K562 (cell line): ENCODE measurements around the gene ZMYND12. TPM values are rescaled to one million over a fixed set of nuclear protein-coding genes. Genes with fewer than 3 reads are reported as not detected.

ENCODE experiments used
- ATAC-seq: fragments of 200-7000 bp; cut with Tn5 transposase; 3 replicates; pipeline ENCODE4 v1.9.1; 2020; ENCODE audit warnings: moderate library complexity
- BruUV-seq: library from RNA; stranded (reverse); fragments of 400-500 nt; replicated peaks from 2 replicates; lab custom pipeline; 2021; lab: Mats Ljungman, UMichigan
- CTCF ChIA-PET: fragments of 300-600 bp; formaldehyde crosslinking; extraction: SDS; loops from one replicate; lab custom pipeline; 2021; ENCODE audit warnings: low intra/inter-chr PET ratio; lab: Yijun Ruan, JAX
- POLR2A ChIA-PET: fragments of 300-600, 350-650 bp; sonication (Branson Sonifier 250); formaldehyde crosslinking; extraction: SDS; loops from one replicate; lab custom pipeline; 2021; ENCODE audit warnings: antibody characterized with exemption, inconsistent platforms; lab: Yijun Ruan, JAX
- DNase-seq, 4 experiments: peaks; one replicate each; pipeline versions ENCODE4 v3.0.0 to v3.0.0-alpha.2; 2011 to 2018; ENCODE audit warnings: low spot score in 3 of 4, mixed read lengths in 3 of 4; ENCODE audit errors: extremely low read depth in 1 of 4
- FAIRE-seq: peaks from 2 replicates; lab custom pipeline; 2011; peaks lifted over from hg19 to GRCh38; lab: Jason Lieb, UNC
- H2AFZ ChIP-seq: 2 replicates; pipeline ENCODE4 v1.6.0; 2011; ENCODE audit warnings: low read depth, low read length, control low read depth, inconsistent platforms
- H3K27ac ChIP-seq: fragments of 200-600 bp; 3 replicates; pipeline ENCODE4 v1.8.0; 2011; ENCODE audit warnings: low read depth, mild to moderate bottlenecking, control low read depth, inconsistent platforms, low read length, moderate library complexity, mixed read lengths; ENCODE audit errors: extremely low read depth
- H3K27me3 ChIP-seq, 2 experiments: fragments of 300-600 bp in 1 of 2; 2 replicates in 1 of 2; 3 replicates in 1 of 2; pipeline versions ENCODE4 v1.6.0 to v1.8.0; 2011; ENCODE audit warnings: inconsistent platforms in 2 of 2, low read length in 2 of 2, mild to moderate bottlenecking in 1 of 2, mixed read lengths in 1 of 2, moderate library complexity in 1 of 2; ENCODE audit not compliant: control insufficient read depth in 2 of 2, insufficient read depth in 2 of 2
- H3K36me3 ChIP-seq: fragments of 300-600 bp; 3 replicates; pipeline ENCODE4 v1.8.0; 2011; ENCODE audit warnings: mild to moderate bottlenecking, low read length, inconsistent platforms; ENCODE audit not compliant: control insufficient read depth, insufficient read depth
- H3K4me1 ChIP-seq, 2 experiments: fragments of 200-600 bp in 1 of 2; replicated peaks in 1 of 2; 2 replicates in 1 of 2; 3 replicates in 1 of 2; pipeline versions ENCODE4 v1.5.1 to v1.8.0; 2011; ENCODE audit warnings: inconsistent platforms in 2 of 2, low read length in 2 of 2, mild to moderate bottlenecking in 1 of 2, mixed read lengths in 1 of 2, moderate library complexity in 1 of 2; ENCODE audit not compliant: control insufficient read depth in 2 of 2, insufficient read depth in 2 of 2
- H3K4me2 ChIP-seq: 2 replicates; pipeline ENCODE4 v1.6.1; 2011; ENCODE audit warnings: low read length, control low read depth, inconsistent platforms, mixed read lengths; ENCODE audit not compliant: insufficient read depth
- H3K4me3 ChIP-seq: fragments of 200-600 bp; sonication (generic), shearing (Covaris generic); 2 replicates; pipeline ENCODE4 v1.5.1; 2016; ENCODE audit warnings: control low read depth, inconsistent platforms
- H3K79me2 ChIP-seq: fragments of 200-600 bp; 3 replicates; pipeline ENCODE4 v1.8.0; 2011; ENCODE audit warnings: low read length, inconsistent platforms; ENCODE audit not compliant: control insufficient read depth, insufficient read depth
- H3K9ac ChIP-seq, 2 experiments: 2 replicates each; pipeline versions ENCODE4 v1.6.0 to v1.6.1; 2011; ENCODE audit warnings: low read depth in 2 of 2, low read length in 2 of 2, control low read depth in 1 of 2, inconsistent platforms in 1 of 2, mild to moderate bottlenecking in 1 of 2, mixed read lengths in 1 of 2; ENCODE audit not compliant: insufficient read depth in 1 of 2
- H3K9me1 ChIP-seq: one replicate; pipeline ENCODE4 v1.6.0; 2011; ENCODE audit warnings: inconsistent platforms, mild to moderate bottlenecking, low read length, moderate library complexity; ENCODE audit not compliant: control insufficient read depth, insufficient read depth
- H3K9me3 ChIP-seq: replicated peaks from 2 replicates; pipeline ENCODE4 v1.5.1; 2011; ENCODE audit warnings: low read depth, low read length, inconsistent platforms; ENCODE audit not compliant: control insufficient read depth, insufficient read depth
- H4K20me1 ChIP-seq: replicated peaks from 2 replicates; pipeline ENCODE4 v1.6.1; 2011; ENCODE audit warnings: low read length, inconsistent platforms, mixed read lengths; ENCODE audit not compliant: control insufficient read depth, insufficient read depth
- CEBPG ChIP-seq, 3 experiments: fragments of 200-800 bp in 1 of 3; sonication (Bioruptor generic) in 1 of 3; sonication (generic) in 1 of 3; formaldehyde crosslinking in 1 of 3; IDR thresholded peaks in 2 of 3; conservative IDR thresholded peaks in 1 of 3; 2 replicates each; pipeline versions ENCODE4 v1.6.1 to v1.8.0; 2016 to 2022; ENCODE audit warnings: missing compliant biosample characterization in 2 of 3, missing genetic modification characterization in 2 of 3, mild to moderate bottlenecking in 1 of 3, missing genetic modification reagents in 1 of 3
- HDAC6 ChIP-seq: IDR thresholded peaks from 2 replicates; pipeline ENCODE4 v1.6.1; 2012; ENCODE audit warnings: low read depth, mild to moderate bottlenecking, control low read depth, inconsistent platforms, low read length, moderate library complexity
- KLF6 ChIP-seq: fragments of 250-450 bp; sonication (Bioruptor Pico); IDR thresholded peaks from 2 replicates; pipeline ENCODE4 v1.4.0; 2020; ENCODE audit warnings: mild to moderate bottlenecking, moderate library complexity, borderline replicate concordance
- POLR2B ChIP-seq: fragments of 450-650 bp; IDR thresholded peaks from 2 replicates; pipeline ENCODE4 v1.6.1; 2018; ENCODE audit warnings: low read depth; ENCODE audit not compliant: partially characterized antibody
- POLR2G ChIP-seq: fragments of 200-400 bp; formaldehyde crosslinking; IDR thresholded peaks from 2 replicates; pipeline ENCODE4 v1.6.1; 2017; ENCODE audit warnings: low read depth, mild to moderate bottlenecking, antibody characterized with exemption, low read length, moderate library complexity
- SIN3B ChIP-seq: fragments of 450-650 bp; IDR thresholded peaks from 2 replicates; pipeline ENCODE4 v1.6.1; 2017; ENCODE audit warnings: low read depth, mild to moderate bottlenecking, moderate library complexity
- SREBF2 ChIP-seq: sonication (generic); formaldehyde crosslinking; IDR thresholded peaks from 2 replicates; pipeline ENCODE4 v1.4.0; 2020; ENCODE audit warnings: mild to moderate bottlenecking, missing genetic modification reagents
- SRSF9 ChIP-seq: fragments of 200-400 bp; formaldehyde crosslinking; IDR thresholded peaks from 2 replicates; pipeline ENCODE4 v1.6.1; 2017; ENCODE audit warnings: low read depth, low read length, borderline replicate concordance
- TFE3 ChIP-seq: fragments of 450-650 bp; formaldehyde crosslinking; IDR thresholded peaks from 2 replicates; pipeline ENCODE4 v1.4.0; 2020; ENCODE audit warnings: mild to moderate bottlenecking, mixed read lengths
- THRA ChIP-seq: fragments of 450-650 bp; IDR thresholded peaks from 2 replicates; pipeline ENCODE4 v1.6.1; 2017; ENCODE audit warnings: mild to moderate bottlenecking, moderate library complexity
- ZEB2 ChIP-seq: fragments of 450-650 bp; IDR thresholded peaks from 2 replicates; pipeline ENCODE4 v1.6.1; 2016
- ZKSCAN8 ChIP-seq: fragments of 200-800 bp; sonication (Bioruptor generic); IDR thresholded peaks from 2 replicates; pipeline ENCODE4 v1.6.1; 2016; ENCODE audit warnings: missing genetic modification characterization, missing compliant biosample characterization
- WGBS: fragments of 100-300 bp; shearing (Covaris generic); methylation state at CpG from one replicate; pipeline ENCODE4 v1.1.6; 2016; ENCODE audit warnings: low coverage, mixed read lengths; ENCODE audit not compliant: insufficient coverage; ENCODE audit errors: missing lambda C conversion rate; 5-methylcytosine and 5-hydroxymethylcytosine counted together
- in situ Hi-C: fragments of 300-500 bp; cut with MboI; formaldehyde crosslinking; loops from 4 replicates; pipeline ENCODE4 v1.15.0; 2018; ENCODE audit warnings: inconsistent platforms, mixed read lengths
- intact Hi-C: fragments of 100-400 bp; cut with micrococcal nuclease; formaldehyde crosslinking; loops from 2 replicates; pipeline ENCODE4 v1.14.2; 2022
- polyA plus RNA-seq, 8 experiments: library from polyadenylated mRNA; depleted of rRNA in 4 of 8; stranded (reverse) in 5 of 8; unstranded in 3 of 8; fragments of >200 nt; fragmentation: Nextera tagmentation in 2 of 8; fragmentation: Illumina TruSeq in 1 of 8; extraction: Ambion mirVana in 2 of 8; extraction: Trizol in 1 of 8; gene quantifications; 2 replicates each; pipeline versions ENCODE4 v1.2.1 to v1.2.3, GENCODE V29; 2011 to 2014; ENCODE audit warnings: inconsistent platforms in 1 of 8, missing spikeins in 1 of 8
- total RNA-seq, 7 experiments: library from RNA; depleted of rRNA in 6 of 7; stranded (reverse); fragments of >200 nt in 6 of 7; fragmentation: Illumina TruSeq in 2 of 7; extraction: Trizol in 2 of 7; gene quantifications; 2 replicates each; pipeline versions ENCODE4 v1.2.1 to v1.2.3, GENCODE V29; 2011 to 2021; ENCODE audit warnings: low replicate concordance in 1 of 7
- TF ChIP-seq, protein P1 (sequence below): sonication (generic); formaldehyde crosslinking; IDR thresholded peaks from 2 replicates; pipeline ENCODE4 v1.8.0; 2022; ENCODE audit warnings: missing genetic modification reagents, mild to moderate bottlenecking, moderate library complexity, borderline replicate concordance
- TF ChIP-seq, protein P2 (sequence below): fragments of 450-650 bp; IDR thresholded peaks from 2 replicates; pipeline ENCODE4 v1.6.1; 2018; ENCODE audit warnings: mild to moderate bottlenecking, low read depth; ENCODE audit not compliant: partially characterized antibody

Gene ZMYND12
- total and polyA plus RNA-seq, 9 of the 15 experiments (the other 6 are each of a cell fraction or from before 2014, with no cell fraction given), result not detected

GRCh38 chr1:42484382-42484781, 28.6 kb upstream of the ZMYND12 start:
- Histone ChIP-seq H3K36me3 (no peaks in the 10 kb centered on the region), H2AFZ (no peak overlapping the region), H3K9ac (no peak overlapping the region), H3K4me1 (no peaks in the 10 kb centered on the region), H3K4me2 (no peak overlapping the region), H3K9me3 (no peaks in the 10 kb centered on the region), H3K27me3 (no peaks in the 10 kb centered on the region; a peak in 2 of 5 replicates), H3K27ac (no peak overlapping the region), H4K20me1 (no peaks in the 10 kb centered on the region), H3K9me1 (no peaks in the 10 kb centered on the region), H3K79me2 (no peaks in the 10 kb centered on the region), H3K4me3 (no peak overlapping the region)
- TF ChIP-seq TFE3 (CRISPR knock-in tag) (no peak), ZEB2 (no peak), KLF6 (CRISPR knock-in tag) (no peak), ZKSCAN8 (CRISPR knock-in tag) (no peak), CEBPG (CRISPR knock-in tag; IDR thresholded peaks at IDR 0.05) (no peak), CEBPG (tag; conservative IDR thresholded peaks at IDR 0.05 in 1 of 2, IDR thresholded peaks at IDR 0.05 in 1 of 2) (no peak), POLR2G (no peak), SREBF2 (no peak), SIN3B (no peak), SRSF9 (no peak), THRA (no peak), POLR2B (no peak), HDAC6 (no peak)
- TF ChIP-seq, protein P1, sequence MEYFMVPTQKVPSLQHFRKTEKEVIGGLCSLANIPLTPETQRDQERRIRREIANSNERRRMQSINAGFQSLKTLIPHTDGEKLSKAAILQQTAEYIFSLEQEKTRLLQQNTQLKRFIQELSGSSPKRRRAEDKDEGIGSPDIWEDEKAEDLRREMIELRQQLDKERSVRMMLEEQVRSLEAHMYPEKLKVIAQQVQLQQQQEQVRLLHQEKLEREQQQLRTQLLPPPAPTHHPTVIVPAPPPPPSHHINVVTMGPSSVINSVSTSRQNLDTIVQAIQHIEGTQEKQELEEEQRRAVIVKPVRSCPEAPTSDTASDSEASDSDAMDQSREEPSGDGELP (CRISPR knock-in tag), result no peak
- TF ChIP-seq, protein P2, sequence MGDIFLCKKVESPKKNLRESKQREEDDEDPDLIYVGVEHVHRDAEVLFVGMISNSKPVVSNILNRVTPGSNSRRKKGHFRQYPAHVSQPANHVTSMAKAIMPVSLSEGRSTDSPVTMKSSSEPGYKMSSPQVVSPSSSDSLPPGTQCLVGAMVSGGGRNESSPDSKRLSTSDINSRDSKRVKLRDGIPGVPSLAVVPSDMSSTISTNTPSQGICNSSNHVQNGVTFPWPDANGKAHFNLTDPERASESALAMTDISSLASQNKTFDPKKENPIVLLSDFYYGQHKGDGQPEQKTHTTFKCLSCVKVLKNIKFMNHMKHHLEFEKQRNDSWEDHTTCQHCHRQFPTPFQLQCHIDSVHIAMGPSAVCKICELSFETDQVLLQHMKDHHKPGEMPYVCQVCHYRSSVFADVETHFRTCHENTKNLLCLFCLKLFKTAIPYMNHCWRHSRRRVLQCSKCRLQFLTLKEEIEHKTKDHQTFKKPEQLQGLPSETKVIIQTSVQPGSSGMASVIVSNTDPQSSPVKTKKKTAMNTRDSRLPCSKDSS, result no peak
- ChIA-PET POLR2A (interaction anchor here (0.9 kb wide), 1 partner anchor 54 kb away, joined by 4 read pairs; no protein-coding TSS in a partner anchor), CTCF (no interaction called here)
- DNase-seq (no peak), ATAC-seq (no peak), FAIRE-seq (no peak)
- WGBS, result 3% methylated on average over 2 of the region's 2 CpGs
- BruUV-seq, result no TSS peak
- intact Hi-C loops (no loop called here), in situ Hi-C loops (no loop called here)
